Measurements from ENCODE around the gene SYCE3. TPM values are rescaled to one million over a fixed set of nuclear protein-coding genes. Genes with fewer than 3 reads are reported as not detected.

Gene SYCE3
- total and polyA plus RNA-seq, 9 of the 15 experiments (the other 6 are each of a cell fraction or from before 2014, with no cell fraction given): 0.56 TPM; not detected in 8

DNA sequence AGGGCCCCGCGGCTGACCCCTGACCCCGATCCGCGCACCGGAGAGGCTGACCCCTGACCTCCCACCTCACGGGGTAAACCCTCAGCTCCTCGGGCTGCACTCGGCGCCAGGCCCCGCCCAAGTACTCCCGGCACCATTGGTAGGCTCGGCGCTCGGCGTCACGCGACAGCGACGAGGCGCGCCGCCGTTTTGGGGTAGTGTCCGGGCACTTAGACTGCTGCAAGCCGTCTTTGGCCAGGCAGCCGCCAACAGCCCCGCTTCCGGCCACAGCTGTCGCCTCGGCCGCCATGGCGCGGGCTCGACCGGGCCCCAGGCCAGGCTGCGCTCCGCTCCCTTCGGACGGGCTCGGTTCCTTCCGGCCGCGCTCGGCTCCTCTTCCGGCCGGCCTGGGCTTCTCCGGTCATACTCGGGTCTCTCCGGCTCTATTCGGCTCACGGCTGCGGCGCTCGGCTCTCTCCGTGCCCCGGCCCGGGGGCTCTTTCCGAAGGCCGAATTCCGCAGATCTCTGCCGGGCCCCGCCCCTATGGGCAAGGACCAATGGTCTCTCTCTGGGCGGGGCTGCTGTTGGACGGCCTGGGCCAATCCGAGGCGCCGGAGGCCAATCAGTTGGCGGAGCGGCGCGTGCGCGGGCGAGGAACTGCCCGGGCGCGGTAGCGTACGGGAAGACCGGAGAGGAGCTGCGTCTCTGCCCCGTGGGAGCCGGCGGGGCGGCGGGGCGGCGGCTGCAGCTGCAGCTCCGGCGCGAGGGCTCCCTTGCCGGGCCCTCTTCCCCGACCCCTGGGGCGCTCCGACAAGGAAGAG lies 20.0 kb upstream of the SYCE3 start, which contains the start of gene CHKB (continued):
- TF ChIP-seq PCBP1 (IDR thresholded peaks at IDR 0.05; ENCODE audit: low read depth, low read length, poor library complexity, severe bottlenecking): peak; percentile 31
- peak; percentile 81; the same call in 1 of the 2 replicates for TF ChIP-seq L3MBTL2 (IDR thresholded peaks at IDR 0.05)
- peak; percentile 90 for TF ChIP-seq MTA1 (IDR thresholded peaks at IDR 0.05; ENCODE audit: borderline replicate concordance)
- TF ChIP-seq CTBP1 (IDR thresholded peaks at IDR 0.05; ENCODE audit: borderline replicate concordance): peak; percentile 14; the same call in 1 of the 2 replicates
- TF ChIP-seq ZNF717 (CRISPR knock-in tag; IDR thresholded peaks at IDR 0.05): no peak
- TF ChIP-seq, protein P1, sequence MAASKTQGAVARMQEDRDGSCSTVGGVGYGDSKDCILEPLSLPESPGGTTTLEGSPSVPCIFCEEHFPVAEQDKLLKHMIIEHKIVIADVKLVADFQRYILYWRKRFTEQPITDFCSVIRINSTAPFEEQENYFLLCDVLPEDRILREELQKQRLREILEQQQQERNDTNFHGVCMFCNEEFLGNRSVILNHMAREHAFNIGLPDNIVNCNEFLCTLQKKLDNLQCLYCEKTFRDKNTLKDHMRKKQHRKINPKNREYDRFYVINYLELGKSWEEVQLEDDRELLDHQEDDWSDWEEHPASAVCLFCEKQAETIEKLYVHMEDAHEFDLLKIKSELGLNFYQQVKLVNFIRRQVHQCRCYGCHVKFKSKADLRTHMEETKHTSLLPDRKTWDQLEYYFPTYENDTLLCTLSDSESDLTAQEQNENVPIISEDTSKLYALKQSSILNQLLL (CRISPR knock-in tag; IDR thresholded peaks at IDR 0.05; ENCODE audit: borderline replicate concordance): no peak
- no peak for TF ChIP-seq SMAD3 (CRISPR knock-in tag; conservative IDR thresholded peaks at IDR 0.05)
- no peak for TF ChIP-seq IFI16 (CRISPR knock-in tag; IDR thresholded peaks at IDR 0.05)
- no peak for TF ChIP-seq DPF2 (IDR thresholded peaks at IDR 0.05)
- no peak for TF ChIP-seq FOXK1 (CRISPR knock-in tag; IDR thresholded peaks at IDR 0.05; ENCODE audit: borderline replicate concordance)
- TF ChIP-seq NONO (IDR thresholded peaks at IDR 0.05; ENCODE audit: low read depth in 2 of 2, low read length in 1 of 2): no peak; a peak in 2 of 4 replicates
- TF ChIP-seq, protein P2, sequence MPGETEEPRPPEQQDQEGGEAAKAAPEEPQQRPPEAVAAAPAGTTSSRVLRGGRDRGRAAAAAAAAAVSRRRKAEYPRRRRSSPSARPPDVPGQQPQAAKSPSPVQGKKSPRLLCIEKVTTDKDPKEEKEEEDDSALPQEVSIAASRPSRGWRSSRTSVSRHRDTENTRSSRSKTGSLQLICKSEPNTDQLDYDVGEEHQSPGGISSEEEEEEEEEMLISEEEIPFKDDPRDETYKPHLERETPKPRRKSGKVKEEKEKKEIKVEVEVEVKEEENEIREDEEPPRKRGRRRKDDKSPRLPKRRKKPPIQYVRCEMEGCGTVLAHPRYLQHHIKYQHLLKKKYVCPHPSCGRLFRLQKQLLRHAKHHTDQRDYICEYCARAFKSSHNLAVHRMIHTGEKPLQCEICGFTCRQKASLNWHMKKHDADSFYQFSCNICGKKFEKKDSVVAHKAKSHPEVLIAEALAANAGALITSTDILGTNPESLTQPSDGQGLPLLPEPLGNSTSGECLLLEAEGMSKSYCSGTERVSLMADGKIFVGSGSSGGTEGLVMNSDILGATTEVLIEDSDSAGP (CRISPR knock-in tag; IDR thresholded peaks at IDR 0.05): no peak
- no peak for TF ChIP-seq ZNF583 (CRISPR knock-in tag; IDR thresholded peaks at IDR 0.05)
- no peak for TF ChIP-seq ZNF76 (CRISPR knock-in tag; IDR thresholded peaks at IDR 0.05; ENCODE audit: borderline replicate concordance)
- peak; percentile 71 for TF ChIP-seq CXXC5 (CRISPR knock-in tag; IDR thresholded peaks at IDR 0.05)
- peak; percentile 79 for TF ChIP-seq GABPA (tag; conservative IDR thresholded peaks at IDR 0.05; ENCODE audit: low read depth)
- peak; percentile 79 for TF ChIP-seq SP1 (CRISPR knock-in tag; IDR thresholded peaks at IDR 0.05)
- TF ChIP-seq IRF2 (CRISPR knock-in tag; IDR thresholded peaks at IDR 0.05): no peak
- TF ChIP-seq, protein P3, sequence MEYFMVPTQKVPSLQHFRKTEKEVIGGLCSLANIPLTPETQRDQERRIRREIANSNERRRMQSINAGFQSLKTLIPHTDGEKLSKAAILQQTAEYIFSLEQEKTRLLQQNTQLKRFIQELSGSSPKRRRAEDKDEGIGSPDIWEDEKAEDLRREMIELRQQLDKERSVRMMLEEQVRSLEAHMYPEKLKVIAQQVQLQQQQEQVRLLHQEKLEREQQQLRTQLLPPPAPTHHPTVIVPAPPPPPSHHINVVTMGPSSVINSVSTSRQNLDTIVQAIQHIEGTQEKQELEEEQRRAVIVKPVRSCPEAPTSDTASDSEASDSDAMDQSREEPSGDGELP (CRISPR knock-in tag; IDR thresholded peaks at IDR 0.05; ENCODE audit: borderline replicate concordance): peak; percentile 63; the same call in 1 of the 2 replicates
- peak; percentile 82 for TF ChIP-seq RBM25 (IDR thresholded peaks at IDR 0.05; ENCODE audit: low read depth, low read length, severe bottlenecking)
- TF ChIP-seq NFYB (IDR thresholded peaks at IDR 0.05; ENCODE audit: extremely low read depth, insufficient read length): peak; percentile 81
- TF ChIP-seq ZNF668 (CRISPR knock-in tag; IDR thresholded peaks at IDR 0.05): no peak
- TF ChIP-seq HDAC1 (IDR thresholded peaks at IDR 0.05): no peak
- no peak for TF ChIP-seq ZNF696 (CRISPR knock-in tag; conservative IDR thresholded peaks at IDR 0.05)
- no peak for TF ChIP-seq ZNF239 (CRISPR knock-in tag; IDR thresholded peaks at IDR 0.05)
- 0 out of 2 replicates have a peak, but pooled peaks have one; percentile 41 for TF ChIP-seq HCFC1 (IDR thresholded peaks at IDR 0.05; ENCODE audit: low read depth, low read length)
- TF ChIP-seq CBFB (CRISPR knock-in tag; IDR thresholded peaks at IDR 0.05): no peak

Data from K562 (cell line).